IMR-90 (cell line): ENCODE results near the gene INTS11. TPM values are rescaled to one million over a fixed set of nuclear protein-coding genes. Genes with fewer than 3 reads are reported as not detected.

ENCODE experiments used
- ATAC-seq: fragments of 200-7000 bp; cut with Tn5 transposase; 2 replicates; pipeline ENCODE4 v1.9.1; 2020; ENCODE audit warnings: low read depth, mild to moderate bottlenecking, moderate library complexity
- BruUV-seq: library from RNA; stranded (reverse); fragments of 400-500 nt; replicated peaks from 2 replicates; lab custom pipeline; 2021; lab: Mats Ljungman, UMichigan
- CTCF ChIA-PET: fragments of 300-600 bp; formaldehyde crosslinking; extraction: SDS; loops from one replicate; lab custom pipeline; 2021; ENCODE audit warnings: antibody characterized with exemption; lab: Yijun Ruan, JAX
- POLR2A ChIA-PET: fragments of 300-600 bp; sonication (Branson Sonifier 250); formaldehyde crosslinking; loops from one replicate; lab custom pipeline; 2022; ENCODE audit warnings: antibody characterized with exemption; ENCODE audit not compliant: unreplicated experiment; lab: Charles Lee
- DNase-seq: peaks from one replicate; pipeline ENCODE4 v3.0.0; 2013
- H2AFZ ChIP-seq: replicated peaks from 2 replicates; pipeline ENCODE3; 2013; ENCODE audit warnings: low read length, mild to moderate bottlenecking; ENCODE audit not compliant: poor library complexity
- H2AK5ac ChIP-seq: 2 replicates; pipeline ENCODE4 v1.6.1; 2013; ENCODE audit warnings: low read depth, low read length, inconsistent platforms
- H2AK9ac ChIP-seq: replicated peaks from 2 replicates; pipeline ENCODE3; 2013; ENCODE audit warnings: mild to moderate bottlenecking, low read depth, low read length, moderate library complexity; ENCODE audit not compliant: poor library complexity
- H2BK120ac ChIP-seq: 2 replicates; pipeline ENCODE4 v1.6.1; 2013; ENCODE audit warnings: low read depth, low read length, inconsistent platforms
- H2BK15ac ChIP-seq: 3 replicates; pipeline ENCODE4 v1.6.1; 2013; ENCODE audit warnings: low read depth, low read length, inconsistent platforms
- H2BK20ac ChIP-seq: 2 replicates; pipeline ENCODE4 v1.6.1; 2013; ENCODE audit warnings: low read depth, mild to moderate bottlenecking, inconsistent platforms, low read length, moderate library complexity
- H2BK5ac ChIP-seq: 2 replicates; pipeline ENCODE4 v1.6.1; 2013; ENCODE audit warnings: mild to moderate bottlenecking, low read depth, low read length, inconsistent platforms; ENCODE audit not compliant: poor library complexity, severe bottlenecking
- H3K14ac ChIP-seq: replicated peaks from 2 replicates; pipeline ENCODE4 v1.6.1; 2013; ENCODE audit warnings: low read depth, low read length, inconsistent platforms
- H3K18ac ChIP-seq: 2 replicates; pipeline ENCODE4 v1.6.1; 2013; ENCODE audit warnings: low read depth, low read length, control low read depth
- H3K23ac ChIP-seq: 2 replicates; pipeline ENCODE4 v1.6.1; 2013; ENCODE audit warnings: low read depth, low read length, inconsistent platforms
- H3K27ac ChIP-seq: 2 replicates; pipeline ENCODE4 v1.5.1; 2013; ENCODE audit warnings: mild to moderate bottlenecking, control low read depth, low read length; ENCODE audit not compliant: insufficient read depth
- H3K27me3 ChIP-seq: 2 replicates; pipeline ENCODE4 v1.6.1; 2013; ENCODE audit warnings: low read length; ENCODE audit not compliant: control insufficient read depth, insufficient read depth
- H3K36me3 ChIP-seq: 2 replicates; pipeline ENCODE4 v1.6.1; 2013; ENCODE audit warnings: low read length, mixed read lengths; ENCODE audit not compliant: control insufficient read depth, insufficient read depth
- H3K4ac ChIP-seq: 2 replicates; pipeline ENCODE4 v1.6.1; 2013; ENCODE audit warnings: low read depth, low read length, inconsistent platforms
- H3K4me1 ChIP-seq: 2 replicates; pipeline ENCODE4 v1.6.1; 2013; ENCODE audit warnings: low read length, mixed read lengths; ENCODE audit not compliant: control insufficient read depth, insufficient read depth
- H3K4me2 ChIP-seq: 2 replicates; pipeline ENCODE4 v1.6.1; 2013; ENCODE audit warnings: low read depth, mild to moderate bottlenecking, control low read depth, low read length, moderate library complexity
- H3K4me3 ChIP-seq: 2 replicates; pipeline ENCODE4 v1.5.1; 2013; ENCODE audit warnings: low read depth, mild to moderate bottlenecking, control low read depth, low read length, moderate library complexity; ENCODE audit not compliant: insufficient read depth
- H3K56ac ChIP-seq: 2 replicates; pipeline ENCODE4 v1.6.1; 2013; ENCODE audit warnings: low read length, inconsistent platforms; ENCODE audit not compliant: insufficient read depth; ENCODE audit errors: extremely low read depth
- H3K79me1 ChIP-seq, 2 experiments: 2 replicates each; pipeline ENCODE4 v1.6.1; 2013; ENCODE audit warnings: low read length in 2 of 2, inconsistent platforms in 1 of 2, low read depth in 1 of 2
- H3K9ac ChIP-seq: 2 replicates; pipeline ENCODE4 v1.6.1; 2013; ENCODE audit warnings: low read depth, low read length, control low read depth
- H3K9me1 ChIP-seq: 2 replicates; pipeline ENCODE4 v1.6.1; 2013; ENCODE audit warnings: low read length, inconsistent platforms; ENCODE audit not compliant: insufficient read depth
- H3K9me3 ChIP-seq: 2 replicates; pipeline ENCODE4 v1.6.1; 2013; ENCODE audit warnings: low read length; ENCODE audit not compliant: control insufficient read depth, insufficient read depth
- H4K20me1 ChIP-seq: 2 replicates; pipeline ENCODE4 v1.6.1; 2013; ENCODE audit warnings: low read length, inconsistent platforms; ENCODE audit not compliant: insufficient read depth
- H4K5ac ChIP-seq: 2 replicates; pipeline ENCODE4 v1.6.1; 2013; ENCODE audit warnings: mild to moderate bottlenecking, low read depth, low read length, control low read depth
- H4K8ac ChIP-seq, 2 experiments: 2 replicates each; pipeline ENCODE4 v1.6.1; 2013; ENCODE audit warnings: low read depth in 2 of 2, low read length in 2 of 2, control low read depth in 1 of 2, inconsistent platforms in 1 of 2
- H4K91ac ChIP-seq: 2 replicates; pipeline ENCODE4 v1.6.1; 2013; ENCODE audit warnings: low read depth, low read length, inconsistent platforms; ENCODE audit not compliant: insufficient read depth
- CEBPB ChIP-seq: IDR thresholded peaks from 2 replicates; pipeline ENCODE4 v1.6.1; 2012; ENCODE audit warnings: low read depth, low read length, improper control_type of control experiment
- MAFK ChIP-seq: IDR thresholded peaks from 2 replicates; pipeline ENCODE4 v1.6.1; 2012; ENCODE audit warnings: low read depth, low read length, improper control_type of control experiment
- MXI1 ChIP-seq: IDR thresholded peaks from 2 replicates; pipeline ENCODE4 v1.6.1; 2012; ENCODE audit warnings: low read depth, mild to moderate bottlenecking, low read length, moderate library complexity, borderline replicate concordance
- NFE2L2 ChIP-seq: fragments of 150-350 bp; IDR thresholded peaks from 2 replicates; pipeline ENCODE4 v1.6.1; 2016; ENCODE audit warnings: low read depth, mild to moderate bottlenecking, low read length
- RAD21 ChIP-seq: IDR thresholded peaks from 2 replicates; pipeline ENCODE4 v1.6.1; 2012; ENCODE audit warnings: low read length, improper control_type of control experiment
- SMC3 ChIP-seq: fragments of 150-350 bp; IDR thresholded peaks from 2 replicates; pipeline ENCODE4 v1.6.1; 2016; ENCODE audit warnings: low read depth, mild to moderate bottlenecking, antibody characterized with exemption, low read length, moderate library complexity
- WGBS, 2 experiments: methylation state at CpG; one replicate each; pipeline versions ENCODE4 v1.1.5 to v1.1.7; 2013; ENCODE audit warnings: missing lambda C conversion rate in 2 of 2; ENCODE audit not compliant: insufficient read length in 1 of 2; ENCODE audit errors: extremely low coverage in 2 of 2; 5-methylcytosine and 5-hydroxymethylcytosine counted together
- dilution Hi-C: fragments of 300-500 bp; cut with HindIII; formaldehyde crosslinking; loops from one replicate; pipeline ENCODE4 v1.14.3; 2018; ENCODE audit warnings: low sequenced_read_pairs; ENCODE audit not compliant: unreplicated experiment
- in situ Hi-C: fragments of 300-500 bp; cut with MboI; formaldehyde crosslinking; loops from 3 replicates; pipeline ENCODE4 v1.14.3; 2019; ENCODE audit warnings: low sequenced_read_pairs, inconsistent platforms, mixed read lengths
- intact Hi-C: fragments of 100-400 bp; cut with micrococcal nuclease; formaldehyde crosslinking; loops from 2 replicates; pipeline ENCODE4 v1.10.0; 2022
- polyA plus RNA-seq, 3 experiments: library from polyadenylated mRNA; depleted of rRNA; stranded (reverse); fragments of >200 nt; gene quantifications; 2 replicates each; pipeline ENCODE4 v1.2.3, GENCODE V29; 2012; ENCODE audit warnings: low replicate concordance in 1 of 3
- total RNA-seq: library from RNA; depleted of rRNA; stranded (reverse); fragments of >200 nt; gene quantifications from 2 replicates; pipeline ENCODE4 v1.2.3, GENCODE V29; 2012
- TF ChIP-seq, protein P1 (sequence below): fragments of 150-350 bp; IDR thresholded peaks from 2 replicates; pipeline ENCODE4 v1.6.1; 2017; ENCODE audit warnings: mild to moderate bottlenecking, antibody characterized with exemption, low read length, low read depth

INTS11 gene
- total and polyA plus RNA-seq, 2 of the 4 experiments (the other 2 are of a cell fraction), result 56.1 to 123 TPM

- Histone ChIP-seq H3K4me1 (peaks cover 6% of the 10 kb centered on the region; the same call in 1 of the 2 replicates), H3K9me1 (peaks cover 4% of the 10 kb centered on the region; the same call in 1 of the 2 replicates), H2AK5ac (no peak overlapping the region), H3K27me3 (no peaks in the 10 kb centered on the region), H3K23ac (no peak overlapping the region), H3K4ac (no peak overlapping the region), H3K18ac (no peak overlapping the region), H4K5ac (no peak overlapping the region), H2AFZ (no peak overlapping the region), H2BK15ac (no peak overlapping the region), H3K14ac (no peak overlapping the region), H3K27ac (no peak overlapping the region), H4K20me1 (no peaks in the 10 kb centered on the region; the same call in 1 of the 2 replicates), H2BK120ac (no peak overlapping the region), H3K79me1 (no peaks in the 10 kb centered on the region), H3K9ac (no peak overlapping the region), H3K9me3 (no peaks in the 10 kb centered on the region), H3K56ac (no peak overlapping the region), H3K36me3 (no peaks in the 10 kb centered on the region), H3K4me2 (no peak overlapping the region), H2BK5ac (no peak overlapping the region), H2AK9ac (no peak overlapping the region), H2BK20ac (no peak overlapping the region), H4K8ac (no peak overlapping the region), H4K91ac (no peak overlapping the region), H3K4me3 (no peak overlapping the region)
- ATAC-seq (no peak), DNase-seq (no peak)
- intact Hi-C loops (no loop called here), in situ Hi-C loops (no loop called here), dilution Hi-C loops (no loop called here)
- TF ChIP-seq MAFK (no peak), RAD21 (no peak), MXI1 (no peak), CEBPB (no peak), SMC3 (no peak), NFE2L2 (no peak)
- TF ChIP-seq, protein P1, sequence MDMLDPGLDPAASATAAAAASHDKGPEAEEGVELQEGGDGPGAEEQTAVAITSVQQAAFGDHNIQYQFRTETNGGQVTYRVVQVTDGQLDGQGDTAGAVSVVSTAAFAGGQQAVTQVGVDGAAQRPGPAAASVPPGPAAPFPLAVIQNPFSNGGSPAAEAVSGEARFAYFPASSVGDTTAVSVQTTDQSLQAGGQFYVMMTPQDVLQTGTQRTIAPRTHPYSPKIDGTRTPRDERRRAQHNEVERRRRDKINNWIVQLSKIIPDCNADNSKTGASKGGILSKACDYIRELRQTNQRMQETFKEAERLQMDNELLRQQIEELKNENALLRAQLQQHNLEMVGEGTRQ, result no peak
- ChIA-PET POLR2A (no interaction called here), CTCF (no interaction called here)
- WGBS, 2 experiments, result 75% methylated on average over 14 of the region's 37 CpGs; no CpG with 5 or more reads in 1 of the 2 experiments
- BruUV-seq, result no TSS peak
Measured at GRCh38 chr1:1285611-1286311, 38.7 kb downstream of the INTS11 start.
